Activated naive CD8-positive, alpha-beta T cell treated with anti-CD3 and anti-CD28 coated beads, Interleukin-2, amount 10 ng/mL, durations not matched to agents 7 days and 5 days (primary cell): ENCODE results near the gene C6orf141. TPM values are rescaled to one million over a fixed set of nuclear protein-coding genes. Genes with fewer than 3 reads are reported as not detected.
A peak's percentile ranks its signal among the peaks of the same experiment; 100 is the strongest.

Experiments
- ATAC-seq: fragments of 150-1000 bp; cut with Tn5 transposase; one replicate; pipeline ENCODE4 v1.10.0; 2021; ENCODE audit warnings: low read depth, moderate library complexity
- POLR2A ChIA-PET: fragments of 350-600 bp; sonication (Branson Sonifier 250); formaldehyde crosslinking; loops from one replicate; lab custom pipeline; 2021; ENCODE audit warnings: antibody characterized with exemption; lab: Charles Lee
- DNase-seq: peaks from one replicate; pipeline ENCODE4 v3.0.0; 2021
- H3K27ac Mint-ChIP-seq: one replicate; pipeline ENCODE4 v1.8.0; 2022; ENCODE audit warnings: mild to moderate bottlenecking, mixed read lengths
- H3K27me3 Mint-ChIP-seq: one replicate; pipeline ENCODE4 v1.8.0; 2022; ENCODE audit warnings: mild to moderate bottlenecking, moderate library complexity, mixed read lengths
- H3K36me3 Mint-ChIP-seq: one replicate; pipeline ENCODE4 v1.8.0; 2021; ENCODE audit warnings: mild to moderate bottlenecking, mixed read lengths
- H3K4me1 Mint-ChIP-seq: one replicate; pipeline ENCODE4 v1.8.0; 2021; ENCODE audit warnings: mixed read lengths
- H3K4me3 Mint-ChIP-seq: one replicate; pipeline ENCODE4 v1.8.0; 2022; ENCODE audit warnings: mild to moderate bottlenecking, moderate library complexity, mixed read lengths
- H3K9me3 Mint-ChIP-seq: one replicate; pipeline ENCODE4 v1.8.0; 2021; ENCODE audit warnings: mixed read lengths
- total RNA-seq, 2 experiments: library from RNA; stranded (reverse); gene quantifications; one replicate each; pipeline ENCODE4 v1.2.3, GENCODE V29; 2021

Gene C6orf141
- total RNA-seq, 2 experiments from 2014 or later: 0.68 to 0.80 TPM

DNA sequence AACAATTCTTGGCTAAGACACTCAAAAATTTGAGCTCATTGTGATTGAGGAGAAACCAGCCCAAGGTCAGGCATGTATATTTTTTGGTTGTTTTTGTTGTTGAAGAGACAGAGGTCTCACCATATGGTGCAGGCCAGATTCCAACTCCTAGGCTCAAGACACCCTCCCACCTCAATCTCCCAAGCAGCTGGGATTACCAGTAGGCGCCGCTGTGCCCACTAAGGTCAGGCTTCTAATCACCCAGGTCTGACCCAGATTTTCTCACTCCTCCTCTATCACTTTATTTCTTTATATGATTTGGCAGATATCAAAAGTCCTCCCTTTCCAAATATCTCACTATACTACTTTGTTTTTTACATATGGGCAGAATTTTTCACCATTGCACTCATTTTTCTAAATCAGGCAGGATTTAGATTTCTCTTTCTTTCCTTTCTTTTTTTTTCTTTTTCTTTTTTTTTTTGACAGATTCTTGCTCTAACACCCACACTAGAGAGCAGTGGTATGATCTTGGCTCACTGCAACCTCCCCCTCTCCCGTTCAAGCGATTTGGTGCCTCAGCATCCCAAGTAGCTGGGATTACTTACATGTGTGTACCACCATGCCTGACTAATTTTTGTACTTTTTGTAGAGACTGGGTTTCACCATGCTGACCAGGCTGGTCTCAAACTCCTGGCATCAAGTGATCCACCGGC is 1.7 kb upstream of the C6orf141 start:
- Mint-ChIP-seq H3K27me3 (peaks cover 32% of the 10 kb centered on the region), H3K4me1 (peaks cover 12% of the 10 kb centered on the region), H3K4me3 (no peak overlapping the region), H3K36me3 (no peaks in the 10 kb centered on the region), H3K9me3 (no peaks in the 10 kb centered on the region), H3K27ac (no peak overlapping the region)
- no peak for DNase-seq
- POLR2A ChIA-PET: no interaction called here
- ATAC-seq: no peak

DNA sequence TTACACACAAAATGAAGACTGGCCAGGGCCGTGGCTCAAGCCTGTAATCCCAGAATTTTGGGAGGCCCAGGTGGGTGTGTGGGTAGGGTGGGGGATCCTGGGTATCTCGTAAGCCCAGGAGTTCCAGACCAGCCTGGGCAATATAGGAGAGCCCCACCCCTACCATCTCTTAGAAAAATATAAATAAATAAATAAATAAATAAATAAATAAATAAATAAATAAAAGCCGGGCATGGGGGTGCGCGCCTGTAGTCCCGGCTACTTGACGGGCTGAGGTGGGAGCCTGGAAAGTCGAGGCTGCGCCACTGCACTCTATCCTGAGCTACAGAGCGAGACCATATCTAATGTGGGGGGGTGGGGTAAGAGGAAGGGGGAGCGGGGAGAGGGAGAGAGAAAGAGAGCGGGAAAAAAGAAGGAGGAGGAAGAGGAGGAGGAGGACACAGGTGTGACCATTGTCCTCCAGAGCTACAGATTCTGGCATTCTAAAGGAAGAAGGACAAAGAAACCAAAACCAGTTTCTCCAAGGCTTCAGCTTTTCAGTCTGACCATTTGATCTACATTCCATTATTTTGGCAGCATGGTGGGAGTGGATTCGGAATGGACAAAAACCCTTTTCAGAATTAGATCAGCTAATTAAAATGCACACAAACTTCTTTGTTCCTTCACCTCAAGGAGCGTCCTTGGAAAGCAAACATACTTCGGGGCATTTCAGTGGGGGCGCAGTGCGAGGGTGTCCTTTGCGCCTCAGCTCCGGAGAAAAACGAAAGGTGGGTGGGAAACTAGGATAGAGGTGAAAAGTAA is 577 bp upstream of the C6orf141 start:
- no peak for ATAC-seq
- POLR2A ChIA-PET: no interaction called here
- peak overlapping the region; percentile 82 for H3K4me3 Mint-ChIP-seq
- peaks cover 33% of the 10 kb centered on the region for H3K27me3 Mint-ChIP-seq
- no peak for DNase-seq
- peaks cover under 1% of the 10 kb centered on the region for H3K36me3 Mint-ChIP-seq
- peaks cover 14% of the 10 kb centered on the region for H3K4me1 Mint-ChIP-seq
- no peak overlapping the region for H3K27ac Mint-ChIP-seq
- no peaks in the 10 kb centered on the region for H3K9me3 Mint-ChIP-seq

DNA sequence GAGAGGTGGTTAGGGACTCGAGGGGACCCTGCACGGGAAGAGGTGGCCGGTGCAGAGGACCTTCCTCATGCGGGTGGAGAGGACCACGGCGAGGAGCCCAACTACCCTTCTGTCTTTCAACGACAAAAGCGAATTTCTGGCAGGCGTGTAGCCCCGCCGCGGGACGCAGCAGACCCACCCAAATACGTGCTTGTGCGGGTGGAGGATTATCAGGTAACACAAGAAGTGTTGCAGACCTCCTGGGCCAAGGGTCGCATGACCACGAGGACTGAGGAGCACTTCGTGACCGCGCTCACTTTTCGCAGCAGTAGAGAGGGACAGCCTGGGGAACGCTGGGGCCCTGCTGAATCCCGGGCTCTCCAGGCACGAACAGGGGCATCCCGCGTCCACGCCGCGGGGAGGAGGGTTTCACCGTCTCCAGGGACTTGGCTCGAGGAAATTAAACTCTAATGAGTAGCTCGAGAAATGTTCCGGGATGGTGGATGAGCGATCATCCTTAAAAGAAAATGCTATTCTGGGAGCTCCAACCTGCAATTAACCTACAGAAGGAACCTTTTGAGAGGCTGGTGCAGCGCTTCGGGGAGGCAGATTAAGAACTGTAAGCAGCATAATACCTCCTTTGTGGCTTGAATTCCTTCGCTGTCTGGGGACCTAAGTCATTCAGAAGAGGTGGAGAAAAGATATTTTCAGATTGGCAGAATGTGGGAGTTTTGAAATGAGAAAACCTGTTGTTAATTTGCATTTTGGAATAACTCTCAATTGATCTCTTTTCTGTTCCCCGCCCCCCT is 804 bp downstream of the C6orf141 start:
- Mint-ChIP-seq H3K4me3 (peak overlapping the region; percentile 82), H3K9me3 (no peaks in the 10 kb centered on the region), H3K27ac (no peak overlapping the region), H3K4me1 (peaks cover 14% of the 10 kb centered on the region), H3K27me3 (peaks cover 27% of the 10 kb centered on the region), H3K36me3 (peaks cover 1% of the 10 kb centered on the region)
- POLR2A ChIA-PET: no interaction called here
- DNase-seq (peak; percentile 39), ATAC-seq (peak; percentile 23)

DNA sequence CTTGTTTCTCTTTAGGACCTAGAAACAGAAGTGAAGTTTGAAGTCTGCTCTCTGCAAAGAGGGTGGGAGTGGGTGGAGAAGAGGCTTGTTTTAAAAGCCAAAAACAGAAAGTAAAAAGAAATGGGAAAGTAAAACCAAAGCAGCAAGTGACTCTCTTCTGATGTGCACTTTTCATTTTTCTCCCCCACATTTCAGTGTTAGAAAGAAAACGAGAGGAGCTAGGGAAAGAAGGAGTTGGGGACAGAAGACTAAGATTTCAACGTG is 1.3 kb downstream of the C6orf141 start:
- Mint-ChIP-seq H3K27me3 (peaks cover 25% of the 10 kb centered on the region), H3K9me3 (no peaks in the 10 kb centered on the region), H3K27ac (no peak overlapping the region), H3K4me3 (peak overlapping the region; percentile 82), H3K4me1 (peaks cover 18% of the 10 kb centered on the region), H3K36me3 (peaks cover 1% of the 10 kb centered on the region)
- POLR2A ChIA-PET: no interaction called here
- no peak for DNase-seq
- ATAC-seq: no peak

DNA sequence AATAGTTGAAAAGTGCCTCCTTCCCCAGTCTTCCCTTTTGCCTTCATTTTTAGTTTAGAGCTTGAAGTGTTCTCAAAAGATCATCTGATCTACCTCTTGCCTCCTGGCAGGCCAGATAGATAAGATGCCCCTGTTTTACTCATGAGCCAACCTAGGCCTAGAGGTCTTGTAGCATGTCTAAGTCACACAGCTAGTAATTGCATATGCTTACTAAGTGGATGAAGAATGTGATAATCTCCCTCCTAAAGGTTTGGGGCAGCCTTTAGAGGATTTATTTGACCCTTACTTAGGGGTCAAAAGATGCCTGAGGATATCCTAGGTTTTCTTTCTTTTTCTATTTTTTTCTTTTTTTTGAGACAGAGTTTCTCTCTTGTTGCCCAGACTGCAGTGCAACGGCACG is 2.1 kb downstream of the C6orf141 start:
- peaks cover 1% of the 10 kb centered on the region for H3K36me3 Mint-ChIP-seq
- POLR2A ChIA-PET: no interaction called here
- H3K4me1 Mint-ChIP-seq: peaks cover 18% of the 10 kb centered on the region

DNA sequence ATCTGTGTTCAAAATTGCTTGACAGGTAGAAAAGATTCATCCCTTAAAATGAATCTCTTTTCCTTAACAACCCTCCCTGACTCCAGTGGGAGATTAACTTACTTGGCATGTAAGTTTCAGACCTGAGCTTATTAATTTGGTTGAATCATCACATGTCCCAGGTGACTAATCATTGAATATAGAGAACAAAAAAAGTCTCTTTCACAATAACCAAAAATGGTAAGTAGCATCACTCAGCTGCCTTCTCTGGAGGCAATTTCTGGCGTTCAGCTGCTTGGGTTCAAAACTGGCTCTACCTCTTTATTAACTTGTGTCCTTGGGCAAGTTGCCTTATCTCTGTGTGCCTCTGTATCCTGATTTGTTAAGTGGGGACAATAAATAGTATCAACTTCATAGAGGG is 2.9 kb downstream of the C6orf141 start:
- Mint-ChIP-seq H3K27ac (no peak overlapping the region), H3K4me3 (no peak overlapping the region), H3K9me3 (no peaks in the 10 kb centered on the region), H3K27me3 (peaks cover 17% of the 10 kb centered on the region), H3K4me1 (peaks cover 18% of the 10 kb centered on the region), H3K36me3 (peaks cover 1% of the 10 kb centered on the region)
- POLR2A ChIA-PET: no interaction called here
- no peak for ATAC-seq
- DNase-seq: no peak

More for the DNA sequence above, 2.1 kb downstream of the C6orf141 start:
- Mint-ChIP-seq H3K27ac (no peak overlapping the region), H3K4me3 (no peak overlapping the region), H3K9me3 (no peaks in the 10 kb centered on the region), H3K27me3 (peaks cover 23% of the 10 kb centered on the region)
- no peak for DNase-seq
- no peak for ATAC-seq

DNA sequence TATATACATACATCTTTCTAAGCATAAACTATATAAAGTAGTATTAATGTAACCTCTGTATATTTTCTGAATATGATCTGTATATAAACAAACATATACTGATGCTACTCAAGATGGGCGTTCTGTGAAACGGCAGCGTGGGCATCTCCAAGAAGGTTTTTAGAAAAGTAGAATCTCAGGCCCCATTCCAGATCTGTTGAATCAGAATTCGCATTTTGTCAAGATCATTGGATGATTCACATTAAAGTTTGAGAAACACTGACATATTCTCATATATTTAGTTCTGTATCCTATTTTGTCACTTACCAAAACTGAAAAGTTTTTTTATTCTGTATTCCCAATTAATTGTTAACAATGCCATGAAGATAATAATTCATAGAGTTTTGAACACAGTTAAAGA is 5.5 kb downstream of the C6orf141 start:
- ATAC-seq: no peak

DNA sequence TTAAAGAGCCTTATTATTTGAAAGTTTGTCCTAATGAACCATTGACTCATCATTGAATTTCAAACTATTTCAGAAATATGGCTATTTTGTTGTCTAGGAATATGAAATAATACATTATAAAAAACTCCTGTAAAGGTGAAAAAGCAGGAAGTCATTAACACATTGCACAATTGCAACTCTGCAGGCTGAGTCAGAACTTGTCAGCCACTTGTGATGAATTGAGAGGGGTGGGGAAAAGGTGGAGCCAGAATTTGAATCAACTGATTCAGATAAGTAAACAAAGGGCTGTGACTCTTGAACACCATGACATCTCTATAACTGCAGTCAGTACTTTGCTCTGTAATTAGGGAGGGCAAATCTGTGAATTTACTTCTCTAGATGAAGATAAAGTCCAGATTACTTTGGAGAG is 6.0 kb downstream of the C6orf141 start:
- ATAC-seq (no peak), DNase-seq (no peak)
- Mint-ChIP-seq H3K27ac (no peak overlapping the region), H3K9me3 (no peaks in the 10 kb centered on the region), H3K27me3 (peaks cover 6% of the 10 kb centered on the region), H3K4me1 (peaks cover 10% of the 10 kb centered on the region), H3K4me3 (no peak overlapping the region), H3K36me3 (peaks cover 1% of the 10 kb centered on the region)
- POLR2A ChIA-PET: no interaction called here

More for the DNA sequence above, 5.5 kb downstream of the C6orf141 start:
- Mint-ChIP-seq H3K27ac (no peak overlapping the region), H3K27me3 (peaks cover 7% of the 10 kb centered on the region), H3K36me3 (peaks cover 1% of the 10 kb centered on the region), H3K4me3 (no peak overlapping the region), H3K9me3 (no peaks in the 10 kb centered on the region), H3K4me1 (peaks cover 13% of the 10 kb centered on the region)
- no peak for DNase-seq
- POLR2A ChIA-PET: no interaction called here

DNA sequence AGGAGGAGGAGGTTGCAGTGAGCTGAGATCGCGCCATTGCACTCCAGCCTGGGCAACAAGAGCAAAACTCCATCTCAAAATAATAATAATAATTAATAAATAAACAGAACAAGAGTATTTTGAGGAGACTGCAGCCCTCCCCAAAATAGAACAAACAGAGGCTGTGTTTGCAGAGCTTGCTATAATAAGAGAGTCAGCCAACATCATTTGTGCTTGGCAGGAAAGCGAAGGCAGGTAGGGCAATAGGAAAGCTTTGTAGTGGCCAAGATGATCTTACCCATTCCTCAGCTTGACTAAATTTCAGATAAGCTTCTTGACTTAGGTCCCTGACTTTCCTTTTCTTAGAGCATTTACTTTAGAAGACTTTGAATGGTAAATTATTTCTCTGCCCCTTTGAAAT is 6.7 kb downstream of the C6orf141 start:
- ATAC-seq (no peak), DNase-seq (no peak)
- Mint-ChIP-seq H3K4me1 (peaks cover 5% of the 10 kb centered on the region), H3K4me3 (no peak overlapping the region), H3K27ac (no peak overlapping the region), H3K36me3 (peaks cover 1% of the 10 kb centered on the region), H3K27me3 (peaks cover 2% of the 10 kb centered on the region), H3K9me3 (no peaks in the 10 kb centered on the region)
- POLR2A ChIA-PET: no interaction called here

DNA sequence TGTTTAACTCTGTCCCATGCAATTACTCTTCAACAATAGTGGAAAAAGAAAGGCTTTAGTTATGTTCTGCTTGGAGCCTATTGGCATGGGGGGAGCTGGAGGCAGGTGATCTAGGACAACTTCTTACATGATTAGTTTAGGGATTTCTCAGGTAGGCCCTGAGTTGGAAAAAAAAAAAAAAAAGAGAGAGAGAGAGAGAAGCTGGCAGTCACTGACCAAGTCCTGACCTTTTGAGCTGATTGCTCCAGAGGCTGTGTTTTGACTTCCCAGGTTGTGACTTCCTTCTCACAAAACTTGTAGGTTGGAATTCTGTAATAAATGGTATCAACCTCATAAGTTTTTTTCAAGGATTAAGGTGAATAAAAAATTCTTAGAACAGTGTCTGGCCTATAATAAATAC is 7.8 kb downstream of the C6orf141 start:
- DNase-seq: no peak
- ATAC-seq: no peak
- POLR2A ChIA-PET: no interaction called here
- no peak overlapping the region for H3K27ac Mint-ChIP-seq
- H3K36me3 Mint-ChIP-seq: peaks cover 1% of the 10 kb centered on the region
- peaks cover 4% of the 10 kb centered on the region for H3K27me3 Mint-ChIP-seq
- peaks cover 5% of the 10 kb centered on the region for H3K4me1 Mint-ChIP-seq
- H3K9me3 Mint-ChIP-seq: no peaks in the 10 kb centered on the region
- no peak overlapping the region for H3K4me3 Mint-ChIP-seq

DNA sequence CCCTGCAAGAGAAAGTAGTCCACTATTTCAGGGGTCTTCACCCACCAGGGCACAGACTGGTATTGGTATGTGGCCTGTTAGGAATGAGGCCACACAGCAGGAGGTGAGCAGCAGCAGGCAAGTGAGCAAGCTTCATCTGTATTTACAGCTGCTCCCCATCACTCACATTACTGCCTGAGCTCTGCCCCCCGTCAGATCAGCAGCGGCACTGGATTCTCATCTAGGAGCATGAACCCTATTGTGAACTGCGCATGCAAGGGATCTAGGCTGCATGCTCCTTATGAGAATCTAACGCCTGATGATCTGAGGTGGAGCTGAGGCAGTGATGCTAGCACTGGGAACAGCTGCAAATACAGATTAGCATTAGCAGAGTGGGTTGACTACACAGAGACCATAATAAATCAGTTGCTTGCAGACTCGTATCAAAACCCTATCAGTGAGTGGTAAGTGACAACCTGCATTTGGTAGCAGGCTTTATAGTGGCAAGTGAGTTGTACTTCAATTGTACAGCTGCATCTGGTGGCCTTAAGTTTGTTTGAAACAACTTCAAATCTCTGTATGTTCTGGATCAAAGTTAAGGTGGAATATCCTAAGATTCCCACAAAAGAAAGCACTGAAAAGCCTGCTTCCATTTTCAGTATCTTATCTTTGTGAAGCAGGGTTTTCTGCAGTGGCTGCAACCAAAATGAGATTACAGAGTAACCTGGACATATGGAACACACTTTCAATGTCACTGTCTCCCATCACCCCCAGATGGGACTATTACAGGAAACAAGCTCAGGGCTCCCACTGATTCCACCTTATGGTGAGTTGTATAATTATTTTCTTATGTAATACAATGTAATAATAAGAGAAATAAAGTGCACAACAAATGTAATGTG is 12.8 kb downstream of the C6orf141 start:
- Mint-ChIP-seq H3K27ac (no peak overlapping the region), H3K4me1 (peaks cover 7% of the 10 kb centered on the region), H3K36me3 (no peaks in the 10 kb centered on the region), H3K4me3 (no peak overlapping the region), H3K27me3 (peaks cover 2% of the 10 kb centered on the region), H3K9me3 (no peaks in the 10 kb centered on the region)
- DNase-seq: no peak
- ATAC-seq: no peak
- POLR2A ChIA-PET: no interaction called here

DNA sequence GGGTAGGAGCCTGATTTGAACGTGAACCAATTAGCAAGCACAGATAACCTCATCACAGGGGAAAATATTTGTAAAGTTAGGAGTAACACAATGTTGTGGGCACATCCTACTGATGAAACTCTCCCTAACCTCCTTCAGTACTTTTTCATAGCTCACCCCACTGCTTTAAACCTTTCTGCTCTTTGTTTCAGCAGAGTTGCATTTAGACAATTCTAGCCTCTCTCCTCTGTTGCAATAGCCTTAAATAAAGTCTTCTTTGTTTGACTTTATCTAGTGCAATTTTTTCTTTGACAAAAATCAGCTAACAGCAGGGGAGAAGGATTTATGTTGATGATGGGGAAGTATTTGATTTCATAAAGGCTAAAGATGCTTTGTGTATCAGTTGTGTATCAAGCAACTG is 14.1 kb downstream of the C6orf141 start:
- H3K4me1 Mint-ChIP-seq: peaks cover 7% of the 10 kb centered on the region

DNA sequence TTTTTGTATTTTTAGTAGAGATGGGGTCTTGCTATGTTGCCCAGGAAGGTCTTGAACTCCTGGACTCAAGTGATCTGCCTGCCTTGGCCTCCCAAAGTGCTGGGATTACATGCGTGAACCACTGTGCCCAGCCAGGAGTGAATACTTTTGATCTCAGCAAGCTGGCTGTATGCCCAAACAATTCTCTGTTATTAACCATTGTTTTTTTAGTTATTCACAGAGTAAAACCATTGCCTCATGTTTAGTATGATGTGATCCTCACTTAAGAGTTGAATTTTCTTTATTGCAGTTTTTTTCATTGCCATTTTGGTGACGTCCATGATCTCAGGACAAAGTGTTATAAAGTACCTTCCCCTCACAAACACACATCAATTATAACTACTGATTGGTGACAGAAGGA is 14.8 kb downstream of the C6orf141 start:
- DNase-seq (no peak), ATAC-seq (no peak)
- POLR2A ChIA-PET: no interaction called here
- Mint-ChIP-seq H3K27ac (no peak overlapping the region), H3K9me3 (no peaks in the 10 kb centered on the region), H3K36me3 (no peaks in the 10 kb centered on the region), H3K27me3 (peaks cover 2% of the 10 kb centered on the region), H3K4me3 (no peak overlapping the region), H3K4me1 (peaks cover 7% of the 10 kb centered on the region)

More for the DNA sequence above, 14.1 kb downstream of the C6orf141 start:
- POLR2A ChIA-PET: no interaction called here
- ATAC-seq: no peak
- Mint-ChIP-seq H3K27ac (no peak overlapping the region), H3K9me3 (no peaks in the 10 kb centered on the region), H3K27me3 (peaks cover 2% of the 10 kb centered on the region), H3K36me3 (no peaks in the 10 kb centered on the region), H3K4me3 (no peak overlapping the region)
- no peak for DNase-seq
